Stimulated activated CD4-positive, alpha-beta T cell treated with anti-CD3 and anti-CD28 coated beads, TNF-alpha, amount 100 ng/mL, for 4 hours (primary cell): ENCODE data around the gene ADAM17.
"Not testable (repeated sequence)": the region's sequence is repeated elsewhere in the genome, so short reads cannot be mapped to it uniquely, and the experiment has no call there.

ENCODE experiments used
- DNase-seq, 3 experiments: peaks; one replicate each; pipeline ENCODE4 v3.0.0-alpha.2; 2020; ENCODE audit warnings: low read depth in 3 of 3

ADAM17 gene

GRCh38 chr2:9565436-9566153 is 10.0 kb upstream of the ADAM17 start:
- DNase-seq: no peak

GRCh38 chr2:9560628-9561027 is 5.0 kb upstream of the ADAM17 start:
- DNase-seq: no peak

- no peak for DNase-seq
Measured at GRCh38 chr2:9558948-9559381, 3.3 kb upstream of the ADAM17 start.

- DNase-seq: no peak
Measured at GRCh38 chr2:9556121-9556743, 602 bp upstream of the ADAM17 start.

- no peak for DNase-seq
Measured at GRCh38 chr2:9554921-9555296, 721 bp downstream of the ADAM17 start.

- DNase-seq: no peak
Measured at GRCh38 chr2:9552219-9553178, 3.1 kb downstream of the ADAM17 start.

- not testable (repeated sequence) for DNase-seq
Measured at GRCh38 chr2:9550859-9551391, 4.7 kb downstream of the ADAM17 start.

- DNase-seq: no peak
Measured at GRCh38 chr2:9549420-9549819, 6.2 kb downstream of the ADAM17 start.

- DNase-seq: no peak
Measured at GRCh38 chr2:9548506-9548905, 7.1 kb downstream of the ADAM17 start.

GRCh38 chr2:9547262-9547991 is 8.2 kb downstream of the ADAM17 start:
- no peak for DNase-seq

- no peak for DNase-seq
Measured at GRCh38 chr2:9545502-9545901, 10.1 kb downstream of the ADAM17 start.

- DNase-seq: no peak
Measured at GRCh38 chr2:9543557-9543956, 12.1 kb downstream of the ADAM17 start.

GRCh38 chr2:9539531-9539930 is 16.1 kb downstream of the ADAM17 start:
- no peak for DNase-seq

- DNase-seq: no peak
Measured at GRCh38 chr2:9538000-9538507, 17.6 kb downstream of the ADAM17 start.

- DNase-seq: no peak
Measured at GRCh38 chr2:9536504-9536903, 19.1 kb downstream of the ADAM17 start.

- no peak for DNase-seq
Measured at GRCh38 chr2:9535177-9535576, 20.5 kb downstream of the ADAM17 start.

- no peak for DNase-seq
Measured at GRCh38 chr2:9533663-9534062, 22.0 kb downstream of the ADAM17 start.

GRCh38 chr2:9532421-9532820 is 23.2 kb downstream of the ADAM17 start:
- DNase-seq: no peak

GRCh38 chr2:9527995-9528787 is 27.4 kb downstream of the ADAM17 start:
- no peak for DNase-seq

- no peak for DNase-seq
Measured at GRCh38 chr2:9525266-9525665, 30.4 kb downstream of the ADAM17 start.
